Endothelial cell of umbilical vein (primary cell): ENCODE measurements around the gene GPR78.

Experiments used
- CTCF ChIP-seq, 2 donors: IDR thresholded peaks; 1 replicate in 1 of 2; 2 replicates in 1 of 2; pipeline ENCODE4 v1.5.1; 2011; ENCODE audit warnings: low read length in 2 of 2, mild to moderate bottlenecking in 2 of 2, moderate library complexity in 2 of 2, control low read depth in 1 of 2, inconsistent platforms in 1 of 2, low read depth in 1 of 2; ENCODE audit not compliant: insufficient read depth in 1 of 2; ENCODE audit errors: extremely low read depth in 1 of 2
- GATA2 ChIP-seq: IDR thresholded peaks from 2 replicates; pipeline ENCODE4 v1.7.0; 2011; ENCODE audit warnings: low read depth, mild to moderate bottlenecking, moderate library complexity, mixed read lengths, low read length; ENCODE audit not compliant: insufficient read length, insufficient read depth
- JUN ChIP-seq: IDR thresholded peaks from 2 replicates; pipeline ENCODE4 v1.6.1; 2011; ENCODE audit warnings: borderline replicate concordance, low read depth; ENCODE audit not compliant: insufficient read length, insufficient read depth
- POLR2A ChIP-seq: IDR thresholded peaks from 2 replicates; pipeline ENCODE4 v1.6.1; 2012; ENCODE audit warnings: low read depth, mild to moderate bottlenecking, control low read depth, low read length

GRCh38 chr4:8600266-8600665, 20.1 kb downstream of the GPR78 start:
- TF ChIP-seq CTCF (IDR thresholded peaks at IDR 0.05; ENCODE audit: extremely low read depth in 1 of 2, insufficient read depth in 1 of 2, low read depth in 1 of 2, low read length in 2 of 2) = no peak
- TF ChIP-seq POLR2A = no peak
- no peak for TF ChIP-seq JUN
- no peak for TF ChIP-seq GATA2
